ENCODE results near the gene UBE2E2.
"Not testable (repeated sequence)": the region's sequence is repeated elsewhere in the genome, so short reads cannot be mapped to it uniquely, and the experiment has no call there.

Gene UBE2E2

GRCh38 chr3:23329471-23330105, 126.5 kb downstream of the UBE2E2 start:
- no peak for DNase-seq (ENCODE audit: low read depth, low spot score)

GRCh38 chr3:23330568-23330967, 127.4 kb downstream of the UBE2E2 start:
- DNase-seq (ENCODE audit: low read depth, low spot score), result no peak

GRCh38 chr3:23331141-23331935, 128.2 kb downstream of the UBE2E2 start:
- DNase-seq (ENCODE audit: low read depth, low spot score), result no peak

- no peak for DNase-seq (ENCODE audit: low read depth, low spot score)
These were observed 130.5 kb downstream of the UBE2E2 start for GRCh38 chr3:23333633-23334032.

- not testable (repeated sequence) for DNase-seq (ENCODE audit: low read depth, low spot score)
These were observed 133.7 kb downstream of the UBE2E2 start for GRCh38 chr3:23336853-23337252.

GRCh38 chr3:23341147-23341838, 138.2 kb downstream of the UBE2E2 start:
- DNase-seq (ENCODE audit: low read depth, low spot score), result no peak

GRCh38 chr3:23342343-23342742, 139.2 kb downstream of the UBE2E2 start:
- DNase-seq (ENCODE audit: low read depth, low spot score), result no peak

GRCh38 chr3:23343509-23343908, 140.4 kb downstream of the UBE2E2 start:
- DNase-seq (ENCODE audit: low read depth, low spot score), result no peak

GRCh38 chr3:23344886-23345285, 141.8 kb downstream of the UBE2E2 start:
- no peak for DNase-seq (ENCODE audit: low read depth, low spot score)

- not testable (repeated sequence) for DNase-seq (ENCODE audit: low read depth, low spot score)
These were observed 146.3 kb downstream of the UBE2E2 start for GRCh38 chr3:23349444-23349843.

- DNase-seq (ENCODE audit: low read depth, low spot score), result no peak
These were observed 153.0 kb downstream of the UBE2E2 start for GRCh38 chr3:23356169-23356568.

GRCh38 chr3:23356923-23357322, 153.8 kb downstream of the UBE2E2 start:
- DNase-seq (ENCODE audit: low read depth, low spot score), result no peak

GRCh38 chr3:23359116-23359515, 156.0 kb downstream of the UBE2E2 start:
- DNase-seq (ENCODE audit: low read depth, low spot score), result no peak

GRCh38 chr3:23365066-23365465, 161.9 kb downstream of the UBE2E2 start:
- DNase-seq (ENCODE audit: low read depth, low spot score), result no peak

GRCh38 chr3:23368731-23369130, 165.6 kb downstream of the UBE2E2 start:
- DNase-seq (ENCODE audit: low read depth, low spot score), result no peak

GRCh38 chr3:23372285-23372684, 169.2 kb downstream of the UBE2E2 start:
- DNase-seq (ENCODE audit: low read depth, low spot score), result no peak

- no peak for DNase-seq (ENCODE audit: low read depth, low spot score)
These were observed 173.6 kb downstream of the UBE2E2 start for GRCh38 chr3:23376516-23377248.

GRCh38 chr3:23377928-23378672, 175.0 kb downstream of the UBE2E2 start:
- DNase-seq (ENCODE audit: low read depth, low spot score), result no peak

- DNase-seq (ENCODE audit: low read depth, low spot score), result no peak
These were observed 180.7 kb downstream of the UBE2E2 start for GRCh38 chr3:23383875-23384274.

GRCh38 chr3:23385327-23385726, 182.2 kb downstream of the UBE2E2 start:
- DNase-seq (ENCODE audit: low read depth, low spot score), result no peak

GRCh38 chr3:23387286-23387918, 184.3 kb downstream of the UBE2E2 start:
- DNase-seq (ENCODE audit: low read depth, low spot score), result no peak

All from iPS DF 19.7 (cell line).